Measurements from ENCODE around the gene MELTF.
A peak's percentile ranks its signal among the peaks of the same experiment; 100 is the strongest.

MELTF gene

DNA sequence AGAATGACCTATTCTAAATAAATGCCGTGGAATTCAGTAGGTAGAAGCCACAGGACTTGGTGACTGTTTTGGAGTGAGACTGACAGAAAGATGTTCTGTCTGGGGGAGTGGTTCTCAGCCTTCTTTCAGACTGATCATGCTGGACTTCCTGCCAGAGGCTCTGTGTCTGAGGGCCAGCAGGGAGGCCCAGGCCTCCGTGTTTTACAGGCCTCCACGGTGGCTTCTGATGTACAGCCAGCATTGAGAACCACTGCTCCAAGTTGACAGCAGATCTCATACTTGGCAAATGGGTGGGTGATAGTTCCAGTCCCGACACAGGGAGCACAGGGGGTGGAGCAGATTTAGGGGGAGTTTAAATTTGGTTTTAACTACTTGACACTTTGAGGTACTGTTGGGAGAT is 54.3 kb downstream of the MELTF start:
- TF ChIP-seq, protein P1, sequence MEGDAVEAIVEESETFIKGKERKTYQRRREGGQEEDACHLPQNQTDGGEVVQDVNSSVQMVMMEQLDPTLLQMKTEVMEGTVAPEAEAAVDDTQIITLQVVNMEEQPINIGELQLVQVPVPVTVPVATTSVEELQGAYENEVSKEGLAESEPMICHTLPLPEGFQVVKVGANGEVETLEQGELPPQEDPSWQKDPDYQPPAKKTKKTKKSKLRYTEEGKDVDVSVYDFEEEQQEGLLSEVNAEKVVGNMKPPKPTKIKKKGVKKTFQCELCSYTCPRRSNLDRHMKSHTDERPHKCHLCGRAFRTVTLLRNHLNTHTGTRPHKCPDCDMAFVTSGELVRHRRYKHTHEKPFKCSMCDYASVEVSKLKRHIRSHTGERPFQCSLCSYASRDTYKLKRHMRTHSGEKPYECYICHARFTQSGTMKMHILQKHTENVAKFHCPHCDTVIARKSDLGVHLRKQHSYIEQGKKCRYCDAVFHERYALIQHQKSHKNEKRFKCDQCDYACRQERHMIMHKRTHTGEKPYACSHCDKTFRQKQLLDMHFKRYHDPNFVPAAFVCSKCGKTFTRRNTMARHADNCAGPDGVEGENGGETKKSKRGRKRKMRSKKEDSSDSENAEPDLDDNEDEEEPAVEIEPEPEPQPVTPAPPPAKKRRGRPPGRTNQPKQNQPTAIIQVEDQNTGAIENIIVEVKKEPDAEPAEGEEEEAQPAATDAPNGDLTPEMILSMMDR (IDR thresholded peaks at IDR 0.05; ENCODE audit: insufficient read depth, low read length, missing control alignments), result no peak
- H3K4me3 ChIP-seq (ENCODE audit: low read depth, low read length), result no peak overlapping the region
- ChIA-PET POLR2A (no interaction called here), CTCF (interaction anchor here (0.6 kb wide), 1 partner anchor 144 kb away, joined by 3 read pairs; no protein-coding TSS in a partner anchor)
- DNase-seq (ENCODE audit: low read depth, low spot score), result no peak

DNA sequence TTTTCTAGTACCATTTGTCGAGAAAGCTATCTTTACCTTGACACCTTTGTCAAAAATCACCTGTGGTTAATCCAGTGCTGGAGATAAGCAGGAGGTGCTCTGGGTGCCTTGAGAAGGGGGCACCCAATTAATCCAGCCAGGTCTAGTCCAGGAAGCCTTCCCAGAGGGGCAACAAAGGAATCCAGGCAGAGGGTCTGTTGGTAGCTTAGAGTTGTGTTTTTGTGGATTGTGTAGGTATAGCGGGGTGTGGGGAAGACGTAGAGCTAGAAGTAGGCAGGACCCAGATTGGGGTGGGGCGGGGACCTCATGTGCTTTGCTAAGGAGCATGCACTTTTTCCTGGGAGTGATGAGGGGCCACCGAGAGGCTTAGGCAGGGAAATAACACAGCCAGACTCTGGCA is 55.0 kb downstream of the MELTF start:
- POLR2A ChIA-PET, result no interaction called here
- CTCF ChIA-PET, result no interaction called here
- no peak overlapping the region for H3K4me3 ChIP-seq (ENCODE audit: low read depth, low read length)
- TF ChIP-seq, protein P1 (IDR thresholded peaks at IDR 0.05; ENCODE audit: insufficient read depth, low read length, missing control alignments), result no peak
- no peak for DNase-seq (ENCODE audit: low read depth, low spot score)

DNA sequence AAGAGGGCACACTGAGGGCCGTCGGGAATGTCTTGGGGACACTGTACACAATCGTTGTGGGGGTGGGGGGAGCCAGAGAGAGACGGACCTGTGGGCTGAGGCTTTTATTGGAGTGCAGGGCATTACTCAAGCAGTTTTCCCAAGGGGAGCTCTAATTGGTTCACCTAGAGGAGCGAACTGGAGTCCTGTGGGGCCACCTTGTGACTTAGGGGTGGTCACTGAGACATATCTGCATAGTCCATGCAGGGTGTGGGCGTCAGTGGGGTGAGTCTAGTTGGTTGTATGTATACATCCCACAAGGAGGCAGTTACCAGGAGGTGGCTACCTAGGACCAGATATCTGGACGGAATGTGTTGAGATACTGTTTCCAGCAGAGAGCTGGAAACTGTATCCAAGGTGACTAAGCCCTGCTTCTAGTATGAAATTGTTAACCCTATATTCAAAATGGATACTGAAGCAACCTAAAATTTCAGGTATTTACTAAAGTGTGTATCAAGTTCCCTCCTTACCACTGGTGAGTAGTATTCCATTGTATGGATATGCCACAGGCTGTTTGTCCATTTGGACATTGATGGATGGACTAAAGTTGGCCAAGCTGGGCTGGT is 58.4 kb downstream of the MELTF start:
- POLR2A ChIA-PET, result no interaction called here
- TF ChIP-seq, protein P1 (IDR thresholded peaks at IDR 0.05; ENCODE audit: insufficient read depth, low read length, missing control alignments), result no peak
- no peak overlapping the region for H3K4me3 ChIP-seq (ENCODE audit: low read depth, low read length)
- DNase-seq (ENCODE audit: low read depth, low spot score), result no peak
- CTCF ChIA-PET, result interaction anchor here (0.8 to 3.9 kb wide), 13 partner anchors 8 to 361 kb away, joined by 3 to 24 read pairs (median 5); partner anchors contain the start of genes MELTF and NCBP2

DNA sequence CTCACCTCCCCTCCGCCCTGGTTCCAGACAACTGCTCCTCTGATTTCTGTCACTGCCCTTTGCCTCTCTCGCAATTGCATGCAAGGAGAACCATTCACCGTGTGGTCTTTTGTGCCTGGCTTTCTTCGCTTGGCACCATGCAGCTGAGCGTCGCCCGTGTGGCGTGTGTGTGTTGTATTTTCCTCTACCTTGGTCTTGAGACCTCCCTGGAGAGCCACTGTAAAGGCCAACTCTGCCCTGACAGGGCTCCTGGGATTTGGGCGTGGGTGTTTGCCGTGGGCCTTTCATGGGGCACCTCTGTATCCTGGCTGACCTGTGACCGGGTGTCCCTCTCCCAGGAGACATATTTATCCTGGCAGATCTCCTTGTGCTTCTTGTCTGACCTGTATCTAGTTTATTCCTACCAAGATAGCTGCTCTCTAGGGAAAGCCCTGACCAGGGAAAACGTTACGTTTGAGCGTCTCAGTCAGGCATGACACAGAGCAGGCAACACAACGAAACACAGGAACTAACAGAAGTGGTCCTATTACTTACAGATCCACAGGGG is 59.0 kb downstream of the MELTF start:
- ChIA-PET POLR2A (no interaction called here), CTCF (interaction anchor here (0.8 to 3.9 kb wide), 18 partner anchors 9 to 440 kb away, joined by 3 to 24 read pairs (median 4); partner anchors contain the start of genes MELTF and NCBP2)
- no peak overlapping the region for H3K4me3 ChIP-seq (ENCODE audit: low read depth, low read length)
- DNase-seq (ENCODE audit: low read depth, low spot score), result no peak
- TF ChIP-seq, protein P1 (IDR thresholded peaks at IDR 0.05; ENCODE audit: insufficient read depth, low read length, missing control alignments), result no peak

DNA sequence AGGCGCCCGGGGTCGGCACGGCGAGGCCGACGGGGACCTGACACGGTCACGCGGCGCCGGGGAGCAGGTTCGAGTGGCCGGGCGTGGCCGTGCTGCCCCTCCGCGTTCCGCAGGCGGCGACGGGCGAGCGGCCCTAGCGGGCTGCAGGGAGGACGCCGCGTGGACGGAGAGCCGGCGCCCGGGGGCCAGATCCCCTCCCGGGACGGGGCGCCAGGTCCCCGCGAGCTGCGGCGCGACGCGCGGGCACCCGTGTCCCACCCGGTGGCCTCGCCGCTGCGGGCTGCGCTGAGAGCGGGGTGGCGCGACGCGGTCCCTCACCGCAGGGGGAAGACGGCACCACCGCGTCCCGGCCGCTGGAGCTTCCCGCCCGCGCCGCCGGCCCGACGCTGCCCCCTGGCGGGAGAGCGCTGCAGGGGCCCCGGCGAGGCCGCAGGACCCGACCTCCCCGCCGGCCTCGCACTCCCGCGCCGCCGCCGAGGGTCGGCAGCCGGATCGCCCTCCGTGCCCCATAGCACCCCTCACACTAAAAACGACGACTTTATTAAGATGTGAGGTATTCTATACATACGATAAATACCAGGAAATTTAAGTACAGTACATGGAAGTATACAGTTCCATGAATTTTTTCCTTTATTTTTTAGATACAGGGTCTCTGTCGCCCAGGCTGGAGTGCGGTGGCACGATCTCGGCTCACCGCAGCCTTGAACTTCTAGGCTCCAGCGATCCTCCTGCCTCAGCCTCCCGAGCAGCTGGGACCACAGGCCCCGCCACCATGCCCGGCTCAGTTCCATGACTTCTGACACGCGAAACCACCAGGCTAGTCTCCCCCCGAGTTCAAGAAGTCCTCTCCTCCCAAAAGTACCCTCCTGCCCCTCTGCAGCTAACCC is 59.7 kb downstream of the MELTF start:
- CTCF ChIA-PET, result interaction anchor here (0.7 to 3.9 kb wide), 23 partner anchors 8 to 441 kb away, joined by 3 to 24 read pairs (median 4); partner anchors contain the start of gene NCBP2
- no peak for DNase-seq (ENCODE audit: low read depth, low spot score)
- POLR2A ChIA-PET, result no interaction called here
- H3K4me3 ChIP-seq (ENCODE audit: low read depth, low read length), result peak overlapping the region; percentile 60
- TF ChIP-seq, protein P1 (IDR thresholded peaks at IDR 0.05; ENCODE audit: insufficient read depth, low read length, missing control alignments), result peak; percentile 73
